SW480 (cell line): ENCODE results near the gene ZNF236.

ENCODE experiments used
- DNase-seq: peaks from one replicate; pipeline ENCODE4 v3.0.0-alpha.2; 2016; ENCODE audit warnings: low spot score

ZNF236 gene

DNA sequence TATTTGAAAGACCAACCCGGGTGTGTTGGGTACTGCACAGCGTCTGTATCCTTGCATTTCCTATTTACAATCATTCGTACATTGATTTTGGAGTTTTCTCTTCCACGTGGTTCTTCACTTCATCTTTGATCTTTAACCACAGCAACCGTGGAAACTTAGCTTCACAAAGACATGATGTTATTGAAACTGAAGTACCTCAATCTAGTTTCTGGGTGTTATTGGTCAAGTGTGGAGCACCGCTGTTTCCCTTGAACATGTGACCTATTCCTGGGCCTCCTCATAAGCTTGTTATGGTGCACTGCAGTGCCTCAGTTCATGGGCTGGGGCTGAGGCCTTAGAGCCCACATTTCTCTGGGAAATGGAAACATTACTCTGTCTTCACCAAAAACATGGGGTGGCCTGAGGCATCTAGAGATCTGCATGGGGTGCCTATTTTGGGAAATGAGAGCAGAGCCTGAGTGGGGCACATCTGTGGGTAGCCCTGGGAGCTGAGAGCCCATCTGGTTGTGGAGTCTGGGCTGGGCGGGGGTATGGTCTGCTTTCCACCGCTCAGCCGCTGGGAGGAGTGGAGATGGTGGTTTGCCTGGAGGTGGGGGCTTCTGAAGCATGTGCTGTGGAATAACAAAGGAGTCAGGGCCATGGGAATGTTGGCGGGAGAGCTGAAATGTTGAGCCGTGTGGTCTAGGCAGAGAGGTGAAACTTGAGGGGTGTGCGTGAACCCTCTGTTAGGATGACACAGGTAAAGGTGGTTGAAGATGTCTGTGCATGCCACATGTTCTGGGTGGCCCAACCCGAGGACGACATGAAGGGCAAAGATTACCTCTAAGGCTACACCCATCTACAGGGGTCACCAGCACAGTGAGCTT, 37.4 kb downstream of the ZNF236 start:
- no peak for DNase-seq

DNA sequence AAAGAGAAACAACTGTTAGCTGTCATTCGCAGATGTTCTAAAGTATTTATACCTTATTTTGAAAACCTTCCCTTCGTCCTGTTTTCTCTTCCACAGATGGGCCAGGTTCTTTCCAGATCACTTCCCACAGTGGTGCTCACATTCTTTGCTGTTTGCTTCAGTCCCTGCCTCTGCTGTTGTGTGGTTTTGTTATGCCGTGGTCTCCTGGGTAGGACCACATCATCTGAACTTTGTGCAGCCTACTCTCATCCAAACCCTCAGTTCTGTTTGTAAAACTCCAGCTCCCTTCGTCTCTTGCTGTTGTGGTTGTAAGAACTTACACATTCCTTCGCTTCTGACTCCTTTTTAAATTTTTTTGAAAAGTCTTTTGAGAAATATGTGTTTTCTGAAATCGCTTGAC, 38.1 kb downstream of the ZNF236 start:
- DNase-seq, result no peak

- no peak for DNase-seq
Measured at GRCh38 chr18:76866666-76867065, 44.3 kb downstream of the ZNF236 start.

GRCh38 chr18:76873311-76873710, 51.0 kb downstream of the ZNF236 start:
- no peak for DNase-seq

DNA sequence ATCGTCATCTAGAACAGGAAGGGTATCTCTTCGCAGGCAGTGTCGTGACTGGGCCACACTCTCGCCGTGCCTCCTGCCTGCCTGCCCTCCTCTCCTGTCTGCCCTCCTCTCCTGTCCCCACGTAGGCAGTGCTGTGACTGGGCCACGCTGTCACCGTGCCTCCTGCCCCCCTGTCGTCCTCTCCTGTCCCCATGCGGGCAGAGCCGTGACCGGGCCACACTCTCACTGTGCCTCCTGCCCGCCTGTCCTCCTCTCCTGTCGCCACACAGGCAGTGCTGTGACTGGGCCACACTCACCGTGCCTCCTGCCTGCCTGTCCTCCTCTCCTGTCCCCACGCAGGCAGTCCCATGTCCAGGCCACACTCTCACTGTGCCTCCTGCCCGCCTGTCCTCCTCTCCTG, 51.4 kb downstream of the ZNF236 start:
- DNase-seq, result no peak

DNA sequence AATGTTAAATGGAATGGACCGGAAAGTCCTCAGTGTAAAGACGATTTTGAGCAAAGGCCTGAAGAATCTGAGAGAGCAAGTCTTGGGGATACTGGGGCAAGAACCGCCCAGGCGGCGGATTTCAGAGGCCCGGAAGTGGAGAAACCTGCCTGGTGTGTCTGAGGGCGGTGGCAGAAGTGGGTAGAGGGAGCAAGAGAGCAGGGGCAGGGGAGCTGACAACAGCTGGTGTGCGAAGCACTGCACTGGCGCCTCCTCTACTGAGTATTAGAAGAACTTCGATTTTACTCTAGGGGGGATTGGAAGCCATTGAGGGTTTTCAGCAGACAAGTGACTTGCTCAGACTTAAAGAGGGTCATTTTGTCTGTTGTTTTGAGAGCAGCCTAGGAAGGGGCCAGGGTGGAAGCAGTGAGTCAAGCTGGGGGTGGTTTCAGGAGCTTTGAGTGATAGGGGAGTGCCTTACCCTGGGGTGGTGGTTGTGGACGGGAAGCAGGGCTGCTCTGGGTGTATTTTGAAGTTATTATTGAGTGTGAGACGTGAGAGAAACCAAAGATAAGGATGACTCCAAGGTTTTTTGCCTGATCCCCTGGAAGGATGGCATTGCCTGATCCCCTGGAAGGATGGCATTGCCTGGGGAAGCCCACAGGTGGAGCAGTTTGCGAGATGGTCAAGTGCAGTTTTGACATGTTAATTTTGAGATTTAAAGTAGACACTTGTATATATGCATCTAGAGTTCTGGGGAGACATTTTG, 52.5 kb downstream of the ZNF236 start:
- DNase-seq, result no peak

- peak; percentile 2 for DNase-seq
Measured at GRCh38 chr18:76875390-76876325, 53.3 kb downstream of the ZNF236 start.

DNA sequence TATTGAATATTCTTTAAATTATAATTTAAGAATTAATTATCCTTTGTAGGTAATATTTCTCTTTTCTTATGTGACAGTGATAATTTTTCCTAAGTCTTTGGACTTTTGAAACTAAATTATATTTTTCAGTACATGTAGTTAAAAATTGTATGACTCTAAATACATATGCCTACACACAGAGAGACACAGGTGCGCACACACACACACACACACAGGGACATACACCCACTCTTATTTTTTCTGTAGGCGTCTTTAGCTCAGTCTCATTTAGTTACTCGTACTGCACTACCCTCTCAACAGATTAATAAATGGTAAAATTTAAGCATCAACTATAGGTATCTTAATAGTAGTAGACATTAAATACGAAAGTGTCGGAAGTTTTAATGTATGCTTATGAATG, 56.1 kb downstream of the ZNF236 start:
- DNase-seq, result no peak

GRCh38 chr18:76880026-76880425, 57.7 kb downstream of the ZNF236 start:
- DNase-seq, result no peak

GRCh38 chr18:76881744-76882143, 59.4 kb downstream of the ZNF236 start:
- no peak for DNase-seq

DNA sequence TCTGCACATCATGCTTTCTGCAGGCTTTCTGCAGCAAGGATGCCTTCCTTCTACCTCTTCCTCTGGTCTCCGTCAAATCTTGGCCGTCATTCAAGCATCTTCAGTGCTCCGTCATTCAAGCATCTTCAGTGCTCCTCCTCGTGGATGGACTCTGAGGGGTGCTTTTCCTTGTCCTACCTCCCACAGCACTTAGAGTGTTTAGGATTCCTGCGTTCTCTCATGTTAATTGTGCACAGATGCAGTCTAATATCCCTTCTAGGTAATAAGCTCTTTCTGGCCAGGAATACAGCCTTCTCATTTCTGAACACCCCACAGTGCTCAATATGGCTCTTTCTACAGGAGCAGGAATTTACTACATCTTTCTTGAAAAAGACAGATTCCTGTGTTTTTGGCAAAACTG, 59.8 kb downstream of the ZNF236 start:
- no peak for DNase-seq

GRCh38 chr18:76885001-76885400, 62.6 kb downstream of the ZNF236 start:
- no peak for DNase-seq

GRCh38 chr18:76886112-76886511, 63.8 kb downstream of the ZNF236 start:
- no peak for DNase-seq

GRCh38 chr18:76889091-76889699, 66.8 kb downstream of the ZNF236 start:
- no peak for DNase-seq

- no peak for DNase-seq
Measured at GRCh38 chr18:76892832-76893231, 70.5 kb downstream of the ZNF236 start.

DNA sequence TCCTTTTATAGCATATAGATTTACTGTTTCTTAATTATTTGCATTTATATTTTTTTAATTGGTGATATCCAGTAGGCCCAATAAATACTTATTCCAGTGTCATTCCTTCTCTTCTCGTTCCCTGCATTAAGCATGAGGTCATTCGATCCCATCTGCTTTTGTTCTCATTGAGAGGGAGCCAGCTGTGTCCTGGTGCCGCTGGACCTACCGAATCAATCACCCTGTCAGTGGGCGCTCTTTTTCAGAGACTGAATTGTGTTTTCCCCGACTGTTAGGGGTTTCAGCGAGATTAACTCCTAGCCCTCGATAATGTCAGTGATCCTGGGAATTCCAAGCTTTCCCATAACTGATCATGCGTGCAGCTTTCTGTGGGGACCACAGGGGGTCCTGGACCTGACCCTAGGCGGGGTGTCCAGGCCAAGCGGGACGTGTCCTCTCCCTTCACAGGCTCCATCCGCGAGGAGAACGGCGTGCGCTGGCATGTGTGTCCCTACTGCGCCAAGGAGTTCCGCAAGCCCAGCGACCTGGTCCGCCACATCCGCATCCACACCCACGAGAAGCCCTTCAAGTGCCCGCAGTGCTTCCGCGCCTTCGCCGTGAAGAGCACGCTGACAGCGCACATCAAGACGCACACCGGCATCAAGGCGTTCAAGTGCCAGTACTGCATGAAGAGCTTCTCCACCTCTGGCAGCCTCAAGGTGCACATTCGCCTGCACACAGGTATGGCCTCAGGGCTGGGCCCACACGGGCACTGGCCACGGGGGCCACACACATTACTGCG, 72.4 kb downstream of the ZNF236 start:
- no peak for DNase-seq

- DNase-seq, result no peak
Measured at GRCh38 chr18:76895498-76895897, 73.1 kb downstream of the ZNF236 start.

- DNase-seq, result no peak
Measured at GRCh38 chr18:76896677-76897076, 74.3 kb downstream of the ZNF236 start.

DNA sequence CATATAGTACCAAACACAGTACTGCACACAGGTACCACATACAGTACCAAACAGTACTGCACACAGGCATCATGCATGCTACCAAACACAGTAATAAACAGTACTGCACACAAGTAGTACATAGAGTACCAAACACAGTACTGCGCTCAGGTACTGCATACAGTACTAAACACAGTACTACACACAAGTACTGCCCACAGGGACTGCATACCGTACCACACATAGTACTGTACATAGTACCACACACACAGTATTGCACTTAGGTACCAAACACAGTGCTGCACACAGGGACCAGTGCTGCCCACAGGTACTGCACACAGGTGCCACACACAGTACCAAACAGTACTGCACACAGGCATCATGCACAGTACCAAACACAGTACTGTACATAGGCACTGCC, 74.9 kb downstream of the ZNF236 start:
- DNase-seq, result no peak

- DNase-seq, result no peak
Measured at GRCh38 chr18:76903386-76903785, 81.0 kb downstream of the ZNF236 start.

DNA sequence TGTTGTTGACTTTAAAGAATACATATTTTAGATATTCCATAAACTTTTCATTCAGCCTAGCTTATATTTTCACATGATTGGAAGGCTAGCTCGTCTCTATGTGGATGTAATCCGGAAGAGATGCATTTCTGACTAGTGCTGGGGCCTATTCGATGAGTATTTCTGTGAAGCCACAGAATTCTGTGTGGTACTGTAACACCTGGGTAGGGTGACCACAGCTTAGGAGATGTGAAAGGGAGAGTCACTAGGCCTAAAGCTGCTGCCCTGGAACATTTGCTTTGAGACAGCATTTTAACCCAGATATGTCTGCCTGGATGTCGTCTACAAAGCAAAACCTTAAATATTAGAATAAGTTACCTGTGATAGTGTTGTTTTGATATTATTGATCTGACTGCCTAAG, 83.5 kb downstream of the ZNF236 start:
- no peak for DNase-seq
